HepG2 (cell line): Measurements from ENCODE around the gene CLDND2. TPM values are rescaled to one million over a fixed set of nuclear protein-coding genes. Genes with fewer than 3 reads are reported as not detected.
A peak's percentile ranks its signal among the peaks of the same experiment; 100 is the strongest.

Experiments used
- ATF7 ChIP-seq, 2 experiments: fragments of 450-650 bp in 1 of 2; sonication (generic) in 1 of 2; formaldehyde crosslinking in 1 of 2; IDR thresholded peaks; 2 replicates each; pipeline versions ENCODE4 v1.4.0 to v1.6.1; 2016 to 2020; ENCODE audit warnings: antibody characterized with exemption in 1 of 2, mild to moderate bottlenecking in 1 of 2, missing genetic modification reagents in 1 of 2
- CBFB ChIP-seq: sonication (generic); formaldehyde crosslinking; IDR thresholded peaks from 2 replicates; pipeline ENCODE4 v1.4.0; 2020; ENCODE audit warnings: missing genetic modification reagents
- DZIP1 ChIP-seq: sonication (generic); formaldehyde crosslinking; IDR thresholded peaks from 2 replicates; pipeline ENCODE4 v1.5.0; 2020; ENCODE audit warnings: mild to moderate bottlenecking, missing genetic modification reagents
- HIVEP1 ChIP-seq: sonication (generic); formaldehyde crosslinking; IDR thresholded peaks from 2 replicates; pipeline ENCODE4 v1.4.0; 2020; ENCODE audit warnings: mild to moderate bottlenecking, missing genetic modification reagents
- HNRNPUL1 ChIP-seq: fragments of 200-400 bp; formaldehyde crosslinking; IDR thresholded peaks from 2 replicates; pipeline ENCODE4 v1.6.1; 2017; ENCODE audit warnings: low read depth, mild to moderate bottlenecking, low read length, moderate library complexity
- MXD3 ChIP-seq: IDR thresholded peaks from 2 replicates; pipeline ENCODE4 v1.6.1; 2016; ENCODE audit warnings: mild to moderate bottlenecking, missing biosample characterization, missing genetic modification reagents
- NR2F6 ChIP-seq, 2 experiments: IDR thresholded peaks; 2 replicates each; pipeline ENCODE4 v1.6.1; 2016; ENCODE audit warnings: antibody characterized with exemption in 1 of 2, mild to moderate bottlenecking in 1 of 2
- PATZ1 ChIP-seq: sonication (generic); formaldehyde crosslinking; IDR thresholded peaks from 2 replicates; pipeline ENCODE4 v1.4.0; 2020; ENCODE audit warnings: missing genetic modification reagents
- PAXIP1 ChIP-seq: sonication (generic); formaldehyde crosslinking; conservative IDR thresholded peaks from 2 replicates; pipeline ENCODE4 v1.4.0; 2020; ENCODE audit warnings: mild to moderate bottlenecking, missing genetic modification reagents, moderate library complexity
- POGZ ChIP-seq: sonication (generic); formaldehyde crosslinking; IDR thresholded peaks from 2 replicates; pipeline ENCODE4 v1.4.0; 2020; ENCODE audit warnings: mild to moderate bottlenecking, missing genetic modification reagents
- SAFB2 ChIP-seq: sonication (generic); formaldehyde crosslinking; IDR thresholded peaks from 2 replicates; pipeline ENCODE4 v1.5.1; 2020; ENCODE audit warnings: missing genetic modification reagents, low read depth, mild to moderate bottlenecking, borderline replicate concordance
- SIN3B ChIP-seq: fragments of 150-350 bp; IDR thresholded peaks from 2 replicates; pipeline ENCODE4 v1.6.1; 2014; ENCODE audit warnings: low read length
- SOX6 ChIP-seq, 2 experiments: fragments of 450-650 bp in 1 of 2; sonication (generic) in 1 of 2; formaldehyde crosslinking in 1 of 2; IDR thresholded peaks; 2 replicates each; pipeline versions ENCODE4 v1.4.0 to v1.6.1; 2017 to 2020; ENCODE audit warnings: antibody characterized with exemption in 1 of 2, mild to moderate bottlenecking in 1 of 2, missing genetic modification reagents in 1 of 2
- STAT5B ChIP-seq: sonication (generic); formaldehyde crosslinking; IDR thresholded peaks from 2 replicates; pipeline ENCODE4 v1.4.0; 2020; ENCODE audit warnings: missing genetic modification reagents
- ZIK1 ChIP-seq: sonication (generic); formaldehyde crosslinking; IDR thresholded peaks from 2 replicates; pipeline ENCODE4 v1.5.0; 2020; ENCODE audit warnings: mild to moderate bottlenecking, low read depth, missing genetic modification reagents, borderline replicate concordance
- ZNF138 ChIP-seq: sonication (generic); formaldehyde crosslinking; IDR thresholded peaks from 2 replicates; pipeline ENCODE4 v1.5.0; 2020; ENCODE audit warnings: mild to moderate bottlenecking, low read depth, missing genetic modification reagents
- ZNF747 ChIP-seq: sonication (generic); formaldehyde crosslinking; IDR thresholded peaks from 2 replicates; pipeline ENCODE4 v1.8.1; 2023; ENCODE audit warnings: missing genetic modification reagents, mild to moderate bottlenecking, borderline replicate concordance
- ZNF839 ChIP-seq: sonication (generic); formaldehyde crosslinking; IDR thresholded peaks from 2 replicates; pipeline ENCODE4 v1.4.0; 2020; ENCODE audit warnings: missing genetic modification reagents, mild to moderate bottlenecking, borderline replicate concordance
- polyA plus RNA-seq, 8 experiments: library from polyadenylated mRNA; depleted of rRNA in 3 of 8; stranded (reverse) in 7 of 8; unstranded in 1 of 8; fragments of >200 nt; fragmentation: Illumina TruSeq in 4 of 8; extraction: Trizol in 4 of 8; gene quantifications; 2 replicates each; pipeline versions ENCODE4 v1.2.1 to v1.2.3, GENCODE V29; 2011 to 2016; ENCODE audit warnings: low read depth in 4 of 8, missing spikeins in 1 of 8, mixed read lengths in 1 of 8; ENCODE audit not compliant: insufficient read depth in 1 of 8
- total RNA-seq, 5 experiments: library from RNA; depleted of rRNA; stranded (reverse); fragments of >200 nt; fragmentation: Illumina TruSeq; extraction: Trizol; gene quantifications; 2 replicates each; pipeline ENCODE4 v1.2.3, GENCODE V29; 2016; ENCODE audit warnings: low read depth in 1 of 5

CLDND2 gene
- total and polyA plus RNA-seq, 2 of the 13 experiments (the other 11 are each of a cell fraction or from before 2014, with no cell fraction given): 0.84 to 1.8 TPM

- TF ChIP-seq PAXIP1 (CRISPR knock-in tag) (no peak; the same call in 1 of the 2 replicates), SOX6 (IDR thresholded peaks at IDR 0.05) (no peak), SOX6 (CRISPR knock-in tag; IDR thresholded peaks at IDR 0.05) (peak; percentile 71; the same call in 1 of the 2 replicates), SAFB2 (CRISPR knock-in tag) (no peak), DZIP1 (CRISPR knock-in tag) (no peak), CBFB (CRISPR knock-in tag) (no peak), POGZ (no peak), ZNF747 (CRISPR knock-in tag) (no peak), HIVEP1 (CRISPR knock-in tag) (no peak), SIN3B (no peak), ZIK1 (CRISPR knock-in tag) (0 out of 2 replicates have a peak, but pooled peaks have one; percentile 66), PATZ1 (peak; percentile 55; the same call in 1 of the 2 replicates), ZNF138 (CRISPR knock-in tag) (no peak), NR2F6 (IDR thresholded peaks at IDR 0.05) (no peak), NR2F6 (CRISPR knock-in tag; IDR thresholded peaks at IDR 0.05) (peak; percentile 18; the same call in 1 of the 2 replicates), MXD3 (CRISPR knock-in tag) (peak; percentile 16; the same call in 1 of the 2 replicates), STAT5B (CRISPR knock-in tag) (no peak), ATF7 (IDR thresholded peaks at IDR 0.05) (no peak), ATF7 (CRISPR knock-in tag; IDR thresholded peaks at IDR 0.05) (no peak), HNRNPUL1 (no peak), ZNF839 (CRISPR knock-in tag) (no peak)
Measured at GRCh38 chr19:51364200-51365106, 4.3 kb downstream of the CLDND2 start (continued).
